ENCODE results near the gene ARL14.

ARL14 gene

GRCh38 chr3:160725338-160725737 lies 48.4 kb downstream of the ARL14 start:
- no peak for DNase-seq

Data from suppressor macrophage (primary cell).